ENCODE measurements around the gene LRCH1.
"Not testable (repeated sequence)": the region's sequence is repeated elsewhere in the genome, so short reads cannot be mapped to it uniquely, and the experiment has no call there.

LRCH1 gene

GRCh38 chr13:46552889-46553520 is at the start of gene LRCH1:
Gene LRCH1 (plus strand): TSS chr13:46553170. CDS start chr13:46553397, 227 bp downstream.
- DNase-seq, result peak; percentile 70

- no peak for DNase-seq
These were observed 48.9 kb upstream of the LRCH1 start for GRCh38 chr13:46504036-46504435.

GRCh38 chr13:46507981-46508380 is 45.0 kb upstream of the LRCH1 start:
- no peak for DNase-seq

GRCh38 chr13:46509981-46510380 is 43.0 kb upstream of the LRCH1 start:
- DNase-seq, result no peak

GRCh38 chr13:46515803-46516202 is 37.2 kb upstream of the LRCH1 start:
- DNase-seq, result no peak

GRCh38 chr13:46516599-46517338 is 36.2 kb upstream of the LRCH1 start:
- DNase-seq, result peak; percentile 65

GRCh38 chr13:46517748-46518147 is 35.2 kb upstream of the LRCH1 start:
- DNase-seq, result not testable (repeated sequence)

GRCh38 chr13:46519182-46519581 is 33.8 kb upstream of the LRCH1 start:
- DNase-seq, result no peak

- no peak for DNase-seq
These were observed 32.8 kb upstream of the LRCH1 start for GRCh38 chr13:46520166-46520565.

GRCh38 chr13:46521486-46521885 is 31.5 kb upstream of the LRCH1 start:
- DNase-seq, result no peak

GRCh38 chr13:46521921-46522747 is 30.8 kb upstream of the LRCH1 start:
- DNase-seq, result no peak

GRCh38 chr13:46522748-46523030 is 30.3 kb upstream of the LRCH1 start:
- DNase-seq, result no peak

GRCh38 chr13:46523972-46524752 is 28.8 kb upstream of the LRCH1 start:
- DNase-seq, result no peak

- no peak for DNase-seq
These were observed 26.8 kb upstream of the LRCH1 start for GRCh38 chr13:46526100-46526735.

- DNase-seq, result no peak
These were observed 26.2 kb upstream of the LRCH1 start for GRCh38 chr13:46526740-46527139.

- DNase-seq, result no peak
These were observed 25.7 kb upstream of the LRCH1 start for GRCh38 chr13:46527237-46527636.

- no peak for DNase-seq
These were observed 23.6 kb upstream of the LRCH1 start for GRCh38 chr13:46529216-46529919.

- DNase-seq, result no peak
These were observed 22.7 kb upstream of the LRCH1 start for GRCh38 chr13:46530084-46530935.

- no peak for DNase-seq
These were observed 21.0 kb upstream of the LRCH1 start for GRCh38 chr13:46531953-46532352.

- no peak for DNase-seq
These were observed 18.0 kb upstream of the LRCH1 start for GRCh38 chr13:46535002-46535401.

- no peak for DNase-seq
These were observed 17.1 kb upstream of the LRCH1 start for GRCh38 chr13:46535825-46536224.
